Parathyroid adenoma (tissue), 2 donors: Measurements from ENCODE around the gene FRMD4A.
A peak's percentile ranks its signal among the peaks of the same experiment; 100 is the strongest.

Source experiments
- H2AFZ ChIP-seq: fragments of 300-600 bp; sonication (generic); one replicate; pipeline ENCODE4 v1.7.0; 2017; ENCODE audit warnings: antibody characterized with exemption, mild to moderate bottlenecking
- H3K27ac ChIP-seq: fragments of 300-600 bp; sonication (generic); one replicate; pipeline ENCODE4 v1.7.0; 2017
- H3K27me3 ChIP-seq: fragments of 300-600 bp; sonication (generic); one replicate; pipeline ENCODE4 v1.7.0; 2017; ENCODE audit warnings: low read length; ENCODE audit not compliant: control insufficient read depth, insufficient read depth
- H3K36me3 ChIP-seq: fragments of 300-600 bp; sonication (generic); one replicate; pipeline ENCODE4 v1.7.0; 2017; ENCODE audit warnings: low read length; ENCODE audit not compliant: control insufficient read depth, insufficient read depth
- H3K4me1 ChIP-seq: fragments of 300-600 bp; sonication (generic); one replicate; pipeline ENCODE4 v1.7.0; 2017; ENCODE audit warnings: control low read depth
- H3K4me2 ChIP-seq: fragments of 300-600 bp; sonication (generic); one replicate; pipeline ENCODE4 v1.7.0; 2017; ENCODE audit warnings: low read length
- H3K4me3 ChIP-seq: fragments of 300-600 bp; sonication (generic); one replicate; pipeline ENCODE4 v1.7.0; 2017; ENCODE audit warnings: low read depth, low read length
- H3K79me2 ChIP-seq: fragments of 300-600 bp; sonication (generic); one replicate; pipeline ENCODE4 v1.7.0; 2017; ENCODE audit warnings: control low read depth
- H3K9ac ChIP-seq: fragments of 300-600 bp; sonication (generic); one replicate; pipeline ENCODE4 v1.7.0; 2017; ENCODE audit warnings: mild to moderate bottlenecking
- H3K9me3 ChIP-seq: fragments of 300-600 bp; sonication (generic); one replicate; pipeline ENCODE4 v1.7.0; 2017; ENCODE audit warnings: low read length; ENCODE audit not compliant: control insufficient read depth
- CTCF ChIP-seq: fragments of 300-600 bp; sonication (generic); IDR thresholded peaks from one replicate; pipeline ENCODE4 v1.7.0; 2017; ENCODE audit warnings: antibody characterized with exemption, mild to moderate bottlenecking
- donor health status: primary hyperparathyroidism.

The FRMD4A gene

GRCh38 chr10:14039968-14040668, 290.6 kb downstream of the FRMD4A start:
- H3K27me3 ChIP-seq: no peaks in the 10 kb centered on the region
- H3K9ac ChIP-seq: no peak overlapping the region
- no peak overlapping the region for H2AFZ ChIP-seq
- H3K79me2 ChIP-seq: no peaks in the 10 kb centered on the region
- H3K4me1 ChIP-seq: no peaks in the 10 kb centered on the region
- H3K9me3 ChIP-seq: no peaks in the 10 kb centered on the region
- no peak overlapping the region for H3K4me2 ChIP-seq
- no peak for TF ChIP-seq CTCF
- H3K27ac ChIP-seq: no peak overlapping the region
- no peaks in the 10 kb centered on the region for H3K36me3 ChIP-seq
- H3K4me3 ChIP-seq: no peak overlapping the region

GRCh38 chr10:14036233-14036632, 294.5 kb downstream of the FRMD4A start:
- no peaks in the 10 kb centered on the region for H3K27me3 ChIP-seq
- TF ChIP-seq CTCF: no peak
- no peak overlapping the region for H3K9ac ChIP-seq
- no peak overlapping the region for H3K4me3 ChIP-seq
- H2AFZ ChIP-seq: no peak overlapping the region
- H3K4me2 ChIP-seq: no peak overlapping the region
- no peak overlapping the region for H3K27ac ChIP-seq
- no peaks in the 10 kb centered on the region for H3K4me1 ChIP-seq
- H3K9me3 ChIP-seq: no peaks in the 10 kb centered on the region
- H3K79me2 ChIP-seq: no peaks in the 10 kb centered on the region
- no peaks in the 10 kb centered on the region for H3K36me3 ChIP-seq

- H3K4me2 ChIP-seq: no peak overlapping the region
Measured at GRCh38 chr10:14035506-14035905, 295.2 kb downstream of the FRMD4A start.

GRCh38 chr10:14032406-14032998, 298.2 kb downstream of the FRMD4A start:
- Histone ChIP-seq H3K4me3 (no peak overlapping the region), H3K4me2 (no peak overlapping the region), H3K9me3 (no peaks in the 10 kb centered on the region), H3K27me3 (no peaks in the 10 kb centered on the region), H3K27ac (no peak overlapping the region), H3K79me2 (no peaks in the 10 kb centered on the region), H3K4me1 (no peaks in the 10 kb centered on the region), H3K9ac (no peak overlapping the region), H2AFZ (no peak overlapping the region), H3K36me3 (no peaks in the 10 kb centered on the region)
- peak; percentile 24 for TF ChIP-seq CTCF

More at GRCh38 chr10:14035506-14035905, 295.2 kb downstream of the FRMD4A start:
- TF ChIP-seq CTCF: no peak
- H3K4me3 ChIP-seq: no peak overlapping the region
- no peak overlapping the region for H3K27ac ChIP-seq
- H3K27me3 ChIP-seq: no peaks in the 10 kb centered on the region
- no peaks in the 10 kb centered on the region for H3K4me1 ChIP-seq
- no peaks in the 10 kb centered on the region for H3K79me2 ChIP-seq
- no peak overlapping the region for H3K9ac ChIP-seq
- H3K36me3 ChIP-seq: no peaks in the 10 kb centered on the region
- no peaks in the 10 kb centered on the region for H3K9me3 ChIP-seq
- no peak overlapping the region for H2AFZ ChIP-seq

GRCh38 chr10:14026325-14026724, 304.4 kb downstream of the FRMD4A start:
- Histone ChIP-seq H3K27ac (no peak overlapping the region), H3K79me2 (no peaks in the 10 kb centered on the region)
- no peak for TF ChIP-seq CTCF

More at GRCh38 chr10:14026325-14026724, 304.4 kb downstream of the FRMD4A start:
- Histone ChIP-seq H3K4me2 (no peak overlapping the region), H3K27me3 (no peaks in the 10 kb centered on the region), H3K4me3 (no peak overlapping the region), H3K9ac (no peak overlapping the region), H3K36me3 (no peaks in the 10 kb centered on the region), H2AFZ (no peak overlapping the region), H3K9me3 (no peaks in the 10 kb centered on the region), H3K4me1 (no peaks in the 10 kb centered on the region)
